Hepatic stellate cell (primary cell): ENCODE measurements around the gene RAB6A.
"Not testable (repeated sequence)": the region's sequence is repeated elsewhere in the genome, so short reads cannot be mapped to it uniquely, and the experiment has no call there.

Source experiments
- DNase-seq: peaks from one replicate; pipeline ENCODE4 v3.0.0; 2011; ENCODE audit warnings: low spot score

Gene RAB6A

GRCh38 chr11:73760679-73761402, at the start of gene RAB6A:
Gene RAB6A, minus strand, starts transcription at chr11:73761074. Its CDS starts 439 bp downstream, at chr11:73760635.
- peak; percentile 98 for DNase-seq

GRCh38 chr11:73810637-73811036, 49.8 kb upstream of the RAB6A start:
- DNase-seq = peak; percentile 31

GRCh38 chr11:73808052-73808451, 47.2 kb upstream of the RAB6A start:
- no peak for DNase-seq

- DNase-seq = no peak
These were observed 43.8 kb upstream of the RAB6A start for GRCh38 chr11:73804712-73805111.

- DNase-seq = no peak
These were observed 40.3 kb upstream of the RAB6A start for GRCh38 chr11:73801136-73801535.

- no peak for DNase-seq
These were observed 39.5 kb upstream of the RAB6A start for GRCh38 chr11:73800276-73800806.

- DNase-seq = no peak
These were observed 36.6 kb upstream of the RAB6A start for GRCh38 chr11:73797457-73797856.

- no peak for DNase-seq
These were observed 35.2 kb upstream of the RAB6A start for GRCh38 chr11:73795925-73796632.

GRCh38 chr11:73792584-73792983, 31.7 kb upstream of the RAB6A start:
- DNase-seq = no peak

GRCh38 chr11:73789279-73789670, 28.4 kb upstream of the RAB6A start:
- DNase-seq = no peak

GRCh38 chr11:73787643-73788558, 27.0 kb upstream of the RAB6A start, which contains the start of gene MRPL48:
Gene MRPL48, plus strand, starts transcription at chr11:73787874. Its CDS starts 98 bp downstream, at chr11:73787972.
- peak; percentile 97 for DNase-seq

- no peak for DNase-seq
These were observed 26.3 kb upstream of the RAB6A start for GRCh38 chr11:73787051-73787642.

- not testable (repeated sequence) for DNase-seq
These were observed 24.6 kb upstream of the RAB6A start for GRCh38 chr11:73785467-73785866.

GRCh38 chr11:73784734-73785133, 23.9 kb upstream of the RAB6A start:
- no peak for DNase-seq

- DNase-seq = no peak
These were observed 23.3 kb upstream of the RAB6A start for GRCh38 chr11:73784080-73784634.

- no peak for DNase-seq
These were observed 22.7 kb upstream of the RAB6A start for GRCh38 chr11:73783483-73784020.

GRCh38 chr11:73781303-73781702, 20.4 kb upstream of the RAB6A start:
- DNase-seq = no peak

- peak; percentile 97 for DNase-seq
These were observed 18.4 kb upstream of the RAB6A start for GRCh38 chr11:73779084-73779902.

- not testable (repeated sequence) for DNase-seq
These were observed 9.9 kb upstream of the RAB6A start for GRCh38 chr11:73770811-73771210.

- no peak for DNase-seq
These were observed 5.9 kb upstream of the RAB6A start for GRCh38 chr11:73766763-73767162.
